T1000 (cell line): ENCODE results near the gene SGK2.
A peak's percentile ranks its signal among the peaks of the same experiment; 100 is the strongest.
"Not testable (repeated sequence)": the region's sequence is repeated elsewhere in the genome, so short reads cannot be mapped to it uniquely, and the experiment has no call there.

Experiments used
- DNase-seq: peaks from one replicate; lab custom pipeline; 2025; ENCODE audit warnings: mixed read lengths; lab: John Stamatoyannopoulos, UW

Gene SGK2

GRCh38 chr20:43563991-43564390 is 5.2 kb downstream of the SGK2 start:
- no peak for DNase-seq

- DNase-seq: no peak
Measured at GRCh38 chr20:43564455-43564854, 5.6 kb downstream of the SGK2 start.

- no peak for DNase-seq
Measured at GRCh38 chr20:43564993-43565757, 6.3 kb downstream of the SGK2 start.

- DNase-seq: no peak
Measured at GRCh38 chr20:43565758-43566104, 6.9 kb downstream of the SGK2 start.

- DNase-seq: no peak
Measured at GRCh38 chr20:43567477-43567876, 8.7 kb downstream of the SGK2 start.

- DNase-seq: no peak
Measured at GRCh38 chr20:43568706-43569105, 9.9 kb downstream of the SGK2 start.

- no peak for DNase-seq
Measured at GRCh38 chr20:43569282-43569681, 10.5 kb downstream of the SGK2 start.

GRCh38 chr20:43570496-43570895 is 11.7 kb downstream of the SGK2 start:
- no peak for DNase-seq

GRCh38 chr20:43571310-43571709 is 12.5 kb downstream of the SGK2 start:
- DNase-seq: no peak

- DNase-seq: no peak
Measured at GRCh38 chr20:43571771-43572170, 12.9 kb downstream of the SGK2 start.

GRCh38 chr20:43572891-43573290 is 14.1 kb downstream of the SGK2 start:
- no peak for DNase-seq

- no peak for DNase-seq
Measured at GRCh38 chr20:43576108-43576507, 17.3 kb downstream of the SGK2 start.

GRCh38 chr20:43579861-43580793 is 21.3 kb downstream of the SGK2 start:
- no peak for DNase-seq

GRCh38 chr20:43583133-43583864 is 24.5 kb downstream of the SGK2 start:
- no peak for DNase-seq

- DNase-seq: peak; percentile 69
Measured at GRCh38 chr20:43583982-43584432, 25.2 kb downstream of the SGK2 start.

- DNase-seq: no peak
Measured at GRCh38 chr20:43584448-43585136, 25.8 kb downstream of the SGK2 start.

GRCh38 chr20:43586641-43587040 is 27.8 kb downstream of the SGK2 start:
- no peak for DNase-seq

GRCh38 chr20:43588526-43588925 is 29.7 kb downstream of the SGK2 start:
- DNase-seq: not testable (repeated sequence)

- no peak for DNase-seq
Measured at GRCh38 chr20:43590036-43590391, 31.2 kb downstream of the SGK2 start.

GRCh38 chr20:43590392-43591303 is 31.8 kb downstream of the SGK2 start, which contains the start of gene IFT52:
TSS of gene IFT52 (plus strand) at chr20:43590937. CDS start at chr20:43594699, 3,762 bp downstream.
- DNase-seq: peak; percentile 96

GRCh38 chr20:43601960-43602359 is 43.1 kb downstream of the SGK2 start:
- not testable (repeated sequence) for DNase-seq
